Measurements from ENCODE around the gene ZSWIM6. TPM values are rescaled to one million over a fixed set of nuclear protein-coding genes. Genes with fewer than 3 reads are reported as not detected.

Gene ZSWIM6
- polyA plus RNA-seq, 1 of the 3 experiments (the other 2 are of a cell fraction), result 7.4 TPM

DNA sequence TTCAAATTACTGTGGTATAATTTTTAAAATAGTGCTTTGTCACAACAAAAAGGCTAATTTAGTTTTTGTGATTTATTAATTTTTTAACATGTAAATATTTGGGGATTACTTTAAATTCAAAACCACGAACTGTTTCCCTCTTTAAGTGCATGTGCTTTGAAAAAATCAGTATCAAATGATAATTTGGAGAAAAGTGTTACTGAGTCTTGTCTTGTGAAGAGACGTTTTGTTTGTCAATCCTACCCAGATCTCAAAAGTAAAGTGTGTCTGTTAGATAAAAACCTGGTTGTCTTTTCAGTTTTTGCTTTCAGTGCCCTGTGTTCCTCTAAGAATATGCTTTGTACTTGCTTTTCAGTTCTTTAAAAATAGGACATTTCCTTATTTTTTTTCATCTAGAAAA lies 7.7 kb downstream of the ZSWIM6 start:
- no peak for DNase-seq
- no peaks in the 10 kb centered on the region for H3K27me3 ChIP-seq (ENCODE audit: insufficient read depth)
- 82% methylated on average over 2 of the region's 2 CpGs for WGBS (ENCODE audit: low lambda C conversion rate)
- H3K4me2 ChIP-seq, result no peak overlapping the region
- peaks cover 100% of the 10 kb centered on the region for H4K20me1 ChIP-seq (ENCODE audit: insufficient read depth)
- no peak overlapping the region for H2AFZ ChIP-seq (ENCODE audit: low read depth)
- H3K9ac ChIP-seq, result no peak overlapping the region
- ChIA-PET CTCF (interaction anchor here (0.5 to 1.2 kb wide), 4 partner anchors 10 to 284 kb away, joined by 3 read pairs; no protein-coding TSS in a partner anchor), POLR2A (no interaction called here)
- H3K27ac ChIP-seq (ENCODE audit: low read depth in 2 of 2, low read length in 1 of 2), result no peak overlapping the region
- H3F3A ChIP-seq (replicated peaks; ENCODE audit: insufficient read depth), result no peaks in the 10 kb centered on the region
- peaks cover 6 to 11% of the 10 kb centered on the region in 2 experiments; a peak in 3 of 4 replicates for H3K4me1 ChIP-seq (ENCODE audit: control insufficient read depth in 1 of 2, insufficient read depth in 2 of 2, low read depth in 1 of 2, low read length in 1 of 2)
- H3K9me3 ChIP-seq, result no peaks in the 10 kb centered on the region
- peaks cover 100% of the 10 kb centered on the region for H3K79me2 ChIP-seq (ENCODE audit: insufficient read depth)
- no peaks in the 10 kb centered on the region for H3K9me2 ChIP-seq
- TF ChIP-seq, protein P1, sequence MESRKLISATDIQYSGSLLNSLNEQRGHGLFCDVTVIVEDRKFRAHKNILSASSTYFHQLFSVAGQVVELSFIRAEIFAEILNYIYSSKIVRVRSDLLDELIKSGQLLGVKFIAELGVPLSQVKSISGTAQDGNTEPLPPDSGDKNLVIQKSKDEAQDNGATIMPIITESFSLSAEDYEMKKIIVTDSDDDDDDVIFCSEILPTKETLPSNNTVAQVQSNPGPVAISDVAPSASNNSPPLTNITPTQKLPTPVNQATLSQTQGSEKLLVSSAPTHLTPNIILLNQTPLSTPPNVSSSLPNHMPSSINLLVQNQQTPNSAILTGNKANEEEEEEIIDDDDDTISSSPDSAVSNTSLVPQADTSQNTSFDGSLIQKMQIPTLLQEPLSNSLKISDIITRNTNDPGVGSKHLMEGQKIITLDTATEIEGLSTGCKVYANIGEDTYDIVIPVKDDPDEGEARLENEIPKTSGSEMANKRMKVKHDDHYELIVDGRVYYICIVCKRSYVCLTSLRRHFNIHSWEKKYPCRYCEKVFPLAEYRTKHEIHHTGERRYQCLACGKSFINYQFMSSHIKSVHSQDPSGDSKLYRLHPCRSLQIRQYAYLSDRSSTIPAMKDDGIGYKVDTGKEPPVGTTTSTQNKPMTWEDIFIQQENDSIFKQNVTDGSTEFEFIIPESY (IDR thresholded peaks at IDR 0.05; ENCODE audit: borderline replicate concordance, low read depth), result no peak
- TF ChIP-seq CHD2 (IDR thresholded peaks at IDR 0.05; ENCODE audit: low read length, partially characterized antibody) (no peak), RCOR1 (IDR thresholded peaks at IDR 0.05; ENCODE audit: low read length) (no peak), GATA2 (CRISPR knock-in tag; IDR thresholded peaks at IDR 0.05) (no peak), ELF1 (IDR thresholded peaks at IDR 0.05) (no peak), SMC3 (IDR thresholded peaks at IDR 0.05; ENCODE audit: low read depth, low read length) (no peak), TCF12 (IDR thresholded peaks at IDR 0.05) (no peak), RAD21 (IDR thresholded peaks at IDR 0.05; ENCODE audit: low read length) (no peak), NFIC (IDR thresholded peaks at IDR 0.05; ENCODE audit: borderline replicate concordance) (no peak), JUND (IDR thresholded peaks at IDR 0.05) (no peak), GABPA (IDR thresholded peaks at IDR 0.05; ENCODE audit: low read depth) (no peak), RXRA (IDR thresholded peaks at IDR 0.05; ENCODE audit: borderline replicate concordance, low read depth) (no peak)
- TF ChIP-seq, protein P2, sequence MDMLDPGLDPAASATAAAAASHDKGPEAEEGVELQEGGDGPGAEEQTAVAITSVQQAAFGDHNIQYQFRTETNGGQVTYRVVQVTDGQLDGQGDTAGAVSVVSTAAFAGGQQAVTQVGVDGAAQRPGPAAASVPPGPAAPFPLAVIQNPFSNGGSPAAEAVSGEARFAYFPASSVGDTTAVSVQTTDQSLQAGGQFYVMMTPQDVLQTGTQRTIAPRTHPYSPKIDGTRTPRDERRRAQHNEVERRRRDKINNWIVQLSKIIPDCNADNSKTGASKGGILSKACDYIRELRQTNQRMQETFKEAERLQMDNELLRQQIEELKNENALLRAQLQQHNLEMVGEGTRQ (IDR thresholded peaks at IDR 0.05; ENCODE audit: borderline replicate concordance, low read depth, low read length), result no peak
- TF ChIP-seq, protein P3, sequence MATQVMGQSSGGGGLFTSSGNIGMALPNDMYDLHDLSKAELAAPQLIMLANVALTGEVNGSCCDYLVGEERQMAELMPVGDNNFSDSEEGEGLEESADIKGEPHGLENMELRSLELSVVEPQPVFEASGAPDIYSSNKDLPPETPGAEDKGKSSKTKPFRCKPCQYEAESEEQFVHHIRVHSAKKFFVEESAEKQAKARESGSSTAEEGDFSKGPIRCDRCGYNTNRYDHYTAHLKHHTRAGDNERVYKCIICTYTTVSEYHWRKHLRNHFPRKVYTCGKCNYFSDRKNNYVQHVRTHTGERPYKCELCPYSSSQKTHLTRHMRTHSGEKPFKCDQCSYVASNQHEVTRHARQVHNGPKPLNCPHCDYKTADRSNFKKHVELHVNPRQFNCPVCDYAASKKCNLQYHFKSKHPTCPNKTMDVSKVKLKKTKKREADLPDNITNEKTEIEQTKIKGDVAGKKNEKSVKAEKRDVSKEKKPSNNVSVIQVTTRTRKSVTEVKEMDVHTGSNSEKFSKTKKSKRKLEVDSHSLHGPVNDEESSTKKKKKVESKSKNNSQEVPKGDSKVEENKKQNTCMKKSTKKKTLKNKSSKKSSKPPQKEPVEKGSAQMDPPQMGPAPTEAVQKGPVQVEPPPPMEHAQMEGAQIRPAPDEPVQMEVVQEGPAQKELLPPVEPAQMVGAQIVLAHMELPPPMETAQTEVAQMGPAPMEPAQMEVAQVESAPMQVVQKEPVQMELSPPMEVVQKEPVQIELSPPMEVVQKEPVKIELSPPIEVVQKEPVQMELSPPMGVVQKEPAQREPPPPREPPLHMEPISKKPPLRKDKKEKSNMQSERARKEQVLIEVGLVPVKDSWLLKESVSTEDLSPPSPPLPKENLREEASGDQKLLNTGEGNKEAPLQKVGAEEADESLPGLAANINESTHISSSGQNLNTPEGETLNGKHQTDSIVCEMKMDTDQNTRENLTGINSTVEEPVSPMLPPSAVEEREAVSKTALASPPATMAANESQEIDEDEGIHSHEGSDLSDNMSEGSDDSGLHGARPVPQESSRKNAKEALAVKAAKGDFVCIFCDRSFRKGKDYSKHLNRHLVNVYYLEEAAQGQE (IDR thresholded peaks at IDR 0.05; ENCODE audit: low read depth, low read length), result no peak
- TF ChIP-seq, protein P4, sequence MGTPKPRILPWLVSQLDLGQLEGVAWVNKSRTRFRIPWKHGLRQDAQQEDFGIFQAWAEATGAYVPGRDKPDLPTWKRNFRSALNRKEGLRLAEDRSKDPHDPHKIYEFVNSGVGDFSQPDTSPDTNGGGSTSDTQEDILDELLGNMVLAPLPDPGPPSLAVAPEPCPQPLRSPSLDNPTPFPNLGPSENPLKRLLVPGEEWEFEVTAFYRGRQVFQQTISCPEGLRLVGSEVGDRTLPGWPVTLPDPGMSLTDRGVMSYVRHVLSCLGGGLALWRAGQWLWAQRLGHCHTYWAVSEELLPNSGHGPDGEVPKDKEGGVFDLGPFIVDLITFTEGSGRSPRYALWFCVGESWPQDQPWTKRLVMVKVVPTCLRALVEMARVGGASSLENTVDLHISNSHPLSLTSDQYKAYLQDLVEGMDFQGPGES (IDR thresholded peaks at IDR 0.05; ENCODE audit: low read depth, low read length), result no peak
- TF ChIP-seq, protein P5, sequence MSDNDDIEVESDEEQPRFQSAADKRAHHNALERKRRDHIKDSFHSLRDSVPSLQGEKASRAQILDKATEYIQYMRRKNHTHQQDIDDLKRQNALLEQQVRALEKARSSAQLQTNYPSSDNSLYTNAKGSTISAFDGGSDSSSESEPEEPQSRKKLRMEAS (IDR thresholded peaks at IDR 0.05; ENCODE audit: low read depth), result no peak
- TF ChIP-seq, protein P6, sequence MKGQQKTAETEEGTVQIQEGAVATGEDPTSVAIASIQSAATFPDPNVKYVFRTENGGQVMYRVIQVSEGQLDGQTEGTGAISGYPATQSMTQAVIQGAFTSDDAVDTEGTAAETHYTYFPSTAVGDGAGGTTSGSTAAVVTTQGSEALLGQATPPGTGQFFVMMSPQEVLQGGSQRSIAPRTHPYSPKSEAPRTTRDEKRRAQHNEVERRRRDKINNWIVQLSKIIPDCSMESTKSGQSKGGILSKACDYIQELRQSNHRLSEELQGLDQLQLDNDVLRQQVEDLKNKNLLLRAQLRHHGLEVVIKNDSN (IDR thresholded peaks at IDR 0.05; ENCODE audit: borderline replicate concordance, low read depth), result no peak
- TF ChIP-seq, protein P7, sequence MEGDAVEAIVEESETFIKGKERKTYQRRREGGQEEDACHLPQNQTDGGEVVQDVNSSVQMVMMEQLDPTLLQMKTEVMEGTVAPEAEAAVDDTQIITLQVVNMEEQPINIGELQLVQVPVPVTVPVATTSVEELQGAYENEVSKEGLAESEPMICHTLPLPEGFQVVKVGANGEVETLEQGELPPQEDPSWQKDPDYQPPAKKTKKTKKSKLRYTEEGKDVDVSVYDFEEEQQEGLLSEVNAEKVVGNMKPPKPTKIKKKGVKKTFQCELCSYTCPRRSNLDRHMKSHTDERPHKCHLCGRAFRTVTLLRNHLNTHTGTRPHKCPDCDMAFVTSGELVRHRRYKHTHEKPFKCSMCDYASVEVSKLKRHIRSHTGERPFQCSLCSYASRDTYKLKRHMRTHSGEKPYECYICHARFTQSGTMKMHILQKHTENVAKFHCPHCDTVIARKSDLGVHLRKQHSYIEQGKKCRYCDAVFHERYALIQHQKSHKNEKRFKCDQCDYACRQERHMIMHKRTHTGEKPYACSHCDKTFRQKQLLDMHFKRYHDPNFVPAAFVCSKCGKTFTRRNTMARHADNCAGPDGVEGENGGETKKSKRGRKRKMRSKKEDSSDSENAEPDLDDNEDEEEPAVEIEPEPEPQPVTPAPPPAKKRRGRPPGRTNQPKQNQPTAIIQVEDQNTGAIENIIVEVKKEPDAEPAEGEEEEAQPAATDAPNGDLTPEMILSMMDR (IDR thresholded peaks at IDR 0.05), result no peak
- H3K36me3 ChIP-seq (replicated peaks in 1 of 2; ENCODE audit: control insufficient read depth in 1 of 2, insufficient read depth in 2 of 2, low read length in 1 of 2), result no peaks in the 10 kb centered on the region
- H3K4me3 ChIP-seq (ENCODE audit: low read depth in 2 of 2, low read length in 1 of 2), result no peak overlapping the region

All from SK-N-SH (cell line).